ENCODE measurements around the gene A3GALT2.

DNA sequence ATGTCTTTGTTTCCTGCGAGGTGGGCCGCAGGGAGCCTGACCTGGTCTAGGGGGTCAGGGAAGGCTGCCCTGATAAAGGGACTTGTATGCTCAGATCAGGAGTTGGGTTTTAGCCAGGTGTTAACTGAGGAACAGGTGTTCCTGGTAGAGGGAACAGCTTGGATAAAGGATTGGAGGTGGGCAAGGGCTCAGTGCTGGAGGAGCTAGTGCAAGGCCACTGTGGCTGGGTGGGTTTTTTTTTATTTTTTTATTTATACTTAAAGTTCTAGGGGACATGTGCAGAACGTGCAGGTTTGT is 31.1 kb downstream of the A3GALT2 start:
- TF ChIP-seq, protein P1, sequence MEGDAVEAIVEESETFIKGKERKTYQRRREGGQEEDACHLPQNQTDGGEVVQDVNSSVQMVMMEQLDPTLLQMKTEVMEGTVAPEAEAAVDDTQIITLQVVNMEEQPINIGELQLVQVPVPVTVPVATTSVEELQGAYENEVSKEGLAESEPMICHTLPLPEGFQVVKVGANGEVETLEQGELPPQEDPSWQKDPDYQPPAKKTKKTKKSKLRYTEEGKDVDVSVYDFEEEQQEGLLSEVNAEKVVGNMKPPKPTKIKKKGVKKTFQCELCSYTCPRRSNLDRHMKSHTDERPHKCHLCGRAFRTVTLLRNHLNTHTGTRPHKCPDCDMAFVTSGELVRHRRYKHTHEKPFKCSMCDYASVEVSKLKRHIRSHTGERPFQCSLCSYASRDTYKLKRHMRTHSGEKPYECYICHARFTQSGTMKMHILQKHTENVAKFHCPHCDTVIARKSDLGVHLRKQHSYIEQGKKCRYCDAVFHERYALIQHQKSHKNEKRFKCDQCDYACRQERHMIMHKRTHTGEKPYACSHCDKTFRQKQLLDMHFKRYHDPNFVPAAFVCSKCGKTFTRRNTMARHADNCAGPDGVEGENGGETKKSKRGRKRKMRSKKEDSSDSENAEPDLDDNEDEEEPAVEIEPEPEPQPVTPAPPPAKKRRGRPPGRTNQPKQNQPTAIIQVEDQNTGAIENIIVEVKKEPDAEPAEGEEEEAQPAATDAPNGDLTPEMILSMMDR (IDR thresholded peaks at IDR 0.05): no peak
- TF ChIP-seq POLR2A (IDR thresholded peaks at IDR 0.05) (no peak), POLR2AphosphoS5 (IDR thresholded peaks at IDR 0.05) (no peak), EP300 (IDR thresholded peaks at IDR 0.05; ENCODE audit: low read depth) (no peak)

All from transverse colon (tissue), 4 donors.